ENCODE data around the gene FBP1.

Gene FBP1

GRCh38 chr9:94655739-94656138, 16.4 kb upstream of the FBP1 start:
- DNase-seq, result no peak

- DNase-seq, result no peak
These were observed 15.0 kb upstream of the FBP1 start for GRCh38 chr9:94654165-94654894.

- no peak for DNase-seq
These were observed 11.6 kb upstream of the FBP1 start for GRCh38 chr9:94650949-94651348.

- DNase-seq, result no peak
These were observed 9.9 kb upstream of the FBP1 start for GRCh38 chr9:94649100-94649819.

GRCh38 chr9:94648185-94648584, 8.9 kb upstream of the FBP1 start:
- no peak for DNase-seq

- DNase-seq, result no peak
These were observed 6.6 kb upstream of the FBP1 start for GRCh38 chr9:94645901-94646300.

GRCh38 chr9:94644543-94644942, 5.2 kb upstream of the FBP1 start:
- DNase-seq, result no peak

GRCh38 chr9:94643741-94644140, 4.4 kb upstream of the FBP1 start:
- DNase-seq, result no peak

- DNase-seq, result no peak
These were observed 3.9 kb upstream of the FBP1 start for GRCh38 chr9:94643176-94643575.

- DNase-seq, result no peak
These were observed 3.2 kb upstream of the FBP1 start for GRCh38 chr9:94642501-94642900.

- no peak for DNase-seq
These were observed 670 bp upstream of the FBP1 start for GRCh38 chr9:94639999-94640376.

GRCh38 chr9:94638335-94639060, 820 bp downstream of the FBP1 start:
- DNase-seq, result no peak

GRCh38 chr9:94632737-94633136, 6.6 kb downstream of the FBP1 start:
- DNase-seq, result no peak

GRCh38 chr9:94631599-94631998, 7.7 kb downstream of the FBP1 start:
- DNase-seq, result no peak

- DNase-seq, result no peak
These were observed 8.5 kb downstream of the FBP1 start for GRCh38 chr9:94630833-94631232.

GRCh38 chr9:94630281-94630680, 9.0 kb downstream of the FBP1 start:
- no peak for DNase-seq

- DNase-seq, result no peak
These were observed 12.0 kb downstream of the FBP1 start for GRCh38 chr9:94627287-94627686.

GRCh38 chr9:94625835-94626234, 13.5 kb downstream of the FBP1 start:
- DNase-seq, result no peak

- no peak for DNase-seq
These were observed 14.7 kb downstream of the FBP1 start for GRCh38 chr9:94624629-94625028.

GRCh38 chr9:94623253-94623652, 16.1 kb downstream of the FBP1 start:
- DNase-seq, result no peak

- no peak for DNase-seq
These were observed 17.1 kb downstream of the FBP1 start for GRCh38 chr9:94622087-94622800.

GRCh38 chr9:94619026-94619425, 20.3 kb downstream of the FBP1 start:
- no peak for DNase-seq

GRCh38 chr9:94613003-94613402, 26.3 kb downstream of the FBP1 start:
- no peak for DNase-seq
